Measurements from ENCODE around the gene NRIP3. TPM values are rescaled to one million over a fixed set of nuclear protein-coding genes. Genes with fewer than 3 reads are reported as not detected.

The NRIP3 gene
- total and polyA plus RNA-seq, 2 of the 13 experiments (the other 11 are each of a cell fraction or from before 2014, with no cell fraction given): 0.04 to 0.07 TPM

DNA sequence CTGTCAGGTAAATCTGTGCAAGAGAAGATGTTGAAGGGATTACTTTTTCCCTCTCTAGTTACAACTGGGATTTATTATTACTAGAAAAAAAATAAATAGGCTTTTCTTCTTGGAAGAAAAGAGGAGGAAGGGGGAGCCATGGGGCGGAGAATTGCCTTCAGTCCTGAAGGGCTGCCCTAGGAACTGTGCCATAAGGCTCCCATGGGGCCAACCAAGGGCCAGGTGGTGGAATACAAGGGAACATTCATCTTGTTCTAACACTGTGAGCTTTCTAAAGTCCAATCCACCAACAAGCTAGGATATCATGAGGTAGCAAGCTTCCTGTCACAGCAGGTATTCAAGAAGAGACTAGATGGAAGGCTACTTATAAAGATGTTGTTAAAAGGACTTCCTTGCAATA lies 24.8 kb upstream of the NRIP3 start:
- no peak for FAIRE-seq
- no peak for DNase-seq (ENCODE audit: low spot score)
- H2AFZ ChIP-seq (ENCODE audit: low read length): no peak overlapping the region
- H3K9me3 ChIP-seq (ENCODE audit: low read length): no peaks in the 10 kb centered on the region
- WGBS (ENCODE audit: low lambda C conversion rate): 8% methylated on average over 1 of the region's 1 CpG
- H3K4me2 ChIP-seq (ENCODE audit: low read depth, low read length): no peak overlapping the region
- ChIA-PET POLR2A (no interaction called here), CTCF (ENCODE audit: low intra/inter-chr PET ratio, low total read pairs) (no interaction called here)
- BruUV-seq (replicated peaks): no TSS peak
- no peaks in the 10 kb centered on the region for H4K20me1 ChIP-seq (ENCODE audit: insufficient read depth, low read length)
- ATAC-seq: no peak
- no peak overlapping the region for H3K9ac ChIP-seq (ENCODE audit: insufficient read depth, low read depth, low read length)
- no peaks in the 10 kb centered on the region for H3K36me3 ChIP-seq (replicated peaks in 1 of 2; ENCODE audit: control insufficient read depth in 1 of 2, insufficient read depth in 2 of 2, low read length in 2 of 2)
- peaks cover 0 to 12% of the 10 kb centered on the region in 2 experiments; a peak in 3 of 5 replicates for H3K27me3 ChIP-seq (ENCODE audit: control insufficient read depth in 1 of 2, insufficient read depth in 2 of 2, low read length in 2 of 2)
- no peak overlapping the region for H3K4me3 ChIP-seq (replicated peaks in 1 of 3; ENCODE audit: insufficient read depth in 1 of 3, low read depth in 2 of 3, low read length in 3 of 3)
- H3K79me2 ChIP-seq (ENCODE audit: insufficient read depth, low read length): no peaks in the 10 kb centered on the region
- H3K27ac ChIP-seq (ENCODE audit: extremely low read length, insufficient read depth, low read length): no peak overlapping the region
- H3K4me1 ChIP-seq (ENCODE audit: insufficient read depth, low read length): no peaks in the 10 kb centered on the region
- TF ChIP-seq ZEB1 (IDR thresholded peaks at IDR 0.05; ENCODE audit: insufficient replicate concordance, low read depth) (no peak), BRD4 (CRISPR knock-in tag; IDR thresholded peaks at IDR 0.05) (no peak), NKX3-1 (CRISPR knock-in tag; IDR thresholded peaks at IDR 0.05) (no peak), ATF7 (IDR thresholded peaks at IDR 0.05) (no peak), ATF7 (CRISPR knock-in tag; IDR thresholded peaks at IDR 0.05) (no peak), CEBPB (IDR thresholded peaks at IDR 0.05; ENCODE audit: borderline replicate concordance, low read depth, low read length) (no peak)
- in situ Hi-C loops (cut with HindIII; ENCODE audit: extremely low pct_ligation_motif_present, low pct_unique_long_range_greater_than_20kb): no loop called here
- intact Hi-C loops (cut with micrococcal nuclease; ENCODE audit: unreplicated experiment): no loop called here

DNA sequence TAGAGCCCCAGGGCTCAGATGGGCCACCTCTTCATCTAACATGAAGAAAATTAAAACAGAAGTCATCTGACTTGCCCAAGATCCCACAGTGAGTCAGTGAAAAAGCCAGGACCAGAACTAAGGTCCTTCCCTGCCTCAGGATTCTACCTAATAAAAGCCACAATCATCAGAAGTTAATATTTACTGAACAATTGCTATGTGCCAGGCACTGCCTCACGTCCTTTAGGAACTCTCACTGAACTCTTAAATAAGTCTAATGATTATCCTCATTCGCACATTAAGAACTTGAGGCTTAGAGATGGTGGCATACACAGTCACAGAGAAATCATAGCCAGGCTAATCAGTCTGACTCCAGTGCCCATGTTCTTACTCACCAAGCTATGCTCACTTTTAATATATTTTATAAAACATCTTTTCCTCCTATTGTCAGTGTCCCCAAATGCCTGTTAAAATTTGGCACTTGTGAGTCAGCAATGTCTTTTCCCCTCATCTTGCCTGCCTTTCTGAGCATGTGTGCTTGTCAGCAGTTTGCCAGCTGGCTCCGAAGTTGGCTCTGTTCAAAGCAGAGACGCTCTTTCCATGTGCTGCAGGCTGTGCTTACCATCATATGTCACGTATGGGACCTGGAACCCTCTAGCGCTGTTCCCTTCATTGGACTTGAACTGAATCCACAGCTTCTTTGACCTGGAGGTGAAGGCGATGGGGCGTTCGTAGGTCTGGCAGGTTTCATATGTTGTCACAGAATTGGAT lies 21.5 kb upstream of the NRIP3 start:
- Histone ChIP-seq H2AFZ (ENCODE audit: low read length) (no peak overlapping the region), H3K79me2 (ENCODE audit: insufficient read depth, low read length) (no peaks in the 10 kb centered on the region), H3K36me3 (replicated peaks in 1 of 2; ENCODE audit: control insufficient read depth in 1 of 2, insufficient read depth in 2 of 2, low read length in 2 of 2) (no peaks in the 10 kb centered on the region), H3K4me2 (ENCODE audit: low read depth, low read length) (no peak overlapping the region), H4K20me1 (ENCODE audit: insufficient read depth, low read length) (no peaks in the 10 kb centered on the region), H3K4me3 (replicated peaks in 1 of 3; ENCODE audit: insufficient read depth in 1 of 3, low read depth in 2 of 3, low read length in 3 of 3) (no peak overlapping the region), H3K9ac (ENCODE audit: insufficient read depth, low read depth, low read length) (no peak overlapping the region), H3K4me1 (ENCODE audit: insufficient read depth, low read length) (no peaks in the 10 kb centered on the region), H3K9me3 (ENCODE audit: low read length) (no peaks in the 10 kb centered on the region), H3K27ac (ENCODE audit: extremely low read length, insufficient read depth, low read length) (no peak overlapping the region), H3K27me3 (ENCODE audit: control insufficient read depth in 1 of 2, insufficient read depth in 2 of 2, low read length in 2 of 2) (peaks cover 0 to 26% of the 10 kb centered on the region in 2 experiments; a peak in 2 of 5 replicates)
- FAIRE-seq (no peak), ATAC-seq (no peak), DNase-seq (ENCODE audit: low spot score) (no peak)
- intact Hi-C loops (cut with micrococcal nuclease; ENCODE audit: unreplicated experiment) (no loop called here), in situ Hi-C loops (cut with HindIII; ENCODE audit: extremely low pct_ligation_motif_present, low pct_unique_long_range_greater_than_20kb) (no loop called here)
- POLR2A ChIA-PET: no interaction called here
- CTCF ChIA-PET (ENCODE audit: low intra/inter-chr PET ratio, low total read pairs): no interaction called here
- BruUV-seq (replicated peaks): no TSS peak
- TF ChIP-seq, protein P1, sequence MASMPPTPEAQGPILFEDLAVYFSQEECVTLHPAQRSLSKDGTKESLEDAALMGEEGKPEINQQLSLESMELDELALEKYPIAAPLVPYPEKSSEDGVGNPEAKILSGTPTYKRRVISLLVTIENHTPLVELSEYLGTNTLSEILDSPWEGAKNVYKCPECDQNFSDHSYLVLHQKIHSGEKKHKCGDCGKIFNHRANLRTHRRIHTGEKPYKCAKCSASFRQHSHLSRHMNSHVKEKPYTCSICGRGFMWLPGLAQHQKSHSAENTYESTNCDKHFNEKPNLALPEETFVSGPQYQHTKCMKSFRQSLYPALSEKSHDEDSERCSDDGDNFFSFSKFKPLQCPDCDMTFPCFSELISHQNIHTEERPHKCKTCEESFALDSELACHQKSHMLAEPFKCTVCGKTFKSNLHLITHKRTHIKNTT (CRISPR knock-in tag; IDR thresholded peaks at IDR 0.05): no peak
- TF ChIP-seq ZNF282 (IDR thresholded peaks at IDR 0.05; ENCODE audit: partially characterized antibody) (no peak), ZNF34 (CRISPR knock-in tag; IDR thresholded peaks at IDR 0.05; ENCODE audit: borderline replicate concordance) (no peak), ZNF703 (CRISPR knock-in tag; IDR thresholded peaks at IDR 0.05; ENCODE audit: borderline replicate concordance) (no peak), HOXA9 (CRISPR knock-in tag; IDR thresholded peaks at IDR 0.05; ENCODE audit: borderline replicate concordance) (no peak), RARG (CRISPR knock-in tag; IDR thresholded peaks at IDR 0.05; ENCODE audit: low read depth) (no peak)
- 35% methylated on average over 9 of the region's 9 CpGs for WGBS (ENCODE audit: low lambda C conversion rate)
